ENCODE results near the gene PLEKHA1. TPM values are rescaled to one million over a fixed set of nuclear protein-coding genes. Genes with fewer than 3 reads are reported as not detected.
A peak's percentile ranks its signal among the peaks of the same experiment; 100 is the strongest.

PLEKHA1 gene
- total RNA-seq, 3 donors from 2014 or later, result 39.1 to 55.0 (median 41.2) TPM

DNA sequence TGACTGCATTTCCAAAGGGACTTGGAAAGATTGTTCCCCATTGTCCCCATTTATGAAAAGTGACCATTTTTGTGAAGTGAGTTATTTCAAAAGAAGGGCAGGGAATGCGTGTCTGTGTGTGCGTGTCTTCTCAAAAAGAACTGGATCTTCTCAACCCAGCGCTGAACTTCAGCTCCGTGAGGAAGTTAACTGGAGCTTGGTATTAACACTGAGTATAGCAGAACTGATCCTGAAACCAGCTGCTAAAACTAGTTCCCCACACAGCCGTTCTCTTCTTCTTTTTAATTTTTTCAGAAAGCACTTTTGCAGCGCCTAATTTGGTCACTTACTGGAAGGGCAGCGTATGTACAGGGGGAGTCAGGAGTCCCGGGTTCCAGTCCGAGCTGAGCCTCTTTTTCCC, 45.8 kb upstream of the PLEKHA1 start:
- Histone ChIP-seq H3K4me3 (no peak overlapping the region), H3K9me3 (no peaks in the 10 kb centered on the region), H3K36me3 (ENCODE audit: low read depth) (no peaks in the 10 kb centered on the region), H3K4me1 (ENCODE audit: low read depth) (no peaks in the 10 kb centered on the region)
- ATAC-seq (peak; percentile 23), DNase-seq (no peak)
- intact Hi-C loops (cut with DNase I, micrococcal nuclease), result no loop called here
- TF ChIP-seq CTCF (IDR thresholded peaks at IDR 0.05), result no peak

DNA sequence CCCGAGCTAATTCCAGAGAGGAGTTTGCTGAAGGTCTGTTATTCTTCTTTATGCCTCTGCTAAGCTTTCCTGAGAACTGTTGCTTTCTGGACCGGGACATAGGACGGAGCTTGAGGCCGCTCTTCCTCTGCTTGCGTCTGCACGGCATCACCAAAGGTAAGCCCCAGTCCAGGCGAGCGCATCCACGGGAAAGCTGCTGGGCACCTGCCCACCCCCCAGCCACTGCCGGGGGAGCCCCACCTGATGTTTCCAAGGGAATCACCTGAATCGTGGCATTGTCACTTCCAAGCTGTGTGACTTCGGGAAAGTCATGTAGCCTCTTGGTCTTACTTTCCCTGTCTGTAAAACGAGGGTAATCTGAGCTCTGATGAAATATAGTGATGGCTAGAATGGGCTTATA, 45.1 kb upstream of the PLEKHA1 start:
- DNase-seq, result no peak
- no peak for ATAC-seq
- intact Hi-C loops (cut with DNase I, micrococcal nuclease), result no loop called here
- Histone ChIP-seq H3K9me3 (no peaks in the 10 kb centered on the region), H3K4me3 (no peak overlapping the region), H3K4me1 (ENCODE audit: low read depth) (no peaks in the 10 kb centered on the region), H3K36me3 (ENCODE audit: low read depth) (no peaks in the 10 kb centered on the region)
- TF ChIP-seq CTCF (IDR thresholded peaks at IDR 0.05), result no peak

DNA sequence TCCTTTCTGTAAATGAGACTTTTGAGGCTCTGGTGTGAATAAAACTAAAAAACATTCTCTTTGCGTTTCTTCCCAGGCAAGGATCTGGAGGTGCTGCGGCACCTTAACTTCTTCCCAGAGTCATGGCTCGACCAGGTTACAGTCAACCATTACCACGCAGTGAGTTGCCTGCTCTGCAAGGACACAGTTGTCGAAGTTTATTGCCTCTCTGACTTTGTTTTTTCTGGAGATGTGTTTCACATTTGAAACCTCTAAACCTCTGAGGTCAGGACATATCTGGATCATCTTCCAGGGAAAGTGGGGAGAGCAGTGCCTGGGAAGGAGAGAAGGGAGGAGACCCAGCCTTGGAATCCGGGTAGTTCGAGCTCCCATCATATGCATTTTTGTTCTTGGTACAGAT, 43.4 kb upstream of the PLEKHA1 start:
- no peaks in the 10 kb centered on the region for H3K9me3 ChIP-seq
- no peak for DNase-seq
- intact Hi-C loops (cut with DNase I, micrococcal nuclease), result no loop called here

DNA sequence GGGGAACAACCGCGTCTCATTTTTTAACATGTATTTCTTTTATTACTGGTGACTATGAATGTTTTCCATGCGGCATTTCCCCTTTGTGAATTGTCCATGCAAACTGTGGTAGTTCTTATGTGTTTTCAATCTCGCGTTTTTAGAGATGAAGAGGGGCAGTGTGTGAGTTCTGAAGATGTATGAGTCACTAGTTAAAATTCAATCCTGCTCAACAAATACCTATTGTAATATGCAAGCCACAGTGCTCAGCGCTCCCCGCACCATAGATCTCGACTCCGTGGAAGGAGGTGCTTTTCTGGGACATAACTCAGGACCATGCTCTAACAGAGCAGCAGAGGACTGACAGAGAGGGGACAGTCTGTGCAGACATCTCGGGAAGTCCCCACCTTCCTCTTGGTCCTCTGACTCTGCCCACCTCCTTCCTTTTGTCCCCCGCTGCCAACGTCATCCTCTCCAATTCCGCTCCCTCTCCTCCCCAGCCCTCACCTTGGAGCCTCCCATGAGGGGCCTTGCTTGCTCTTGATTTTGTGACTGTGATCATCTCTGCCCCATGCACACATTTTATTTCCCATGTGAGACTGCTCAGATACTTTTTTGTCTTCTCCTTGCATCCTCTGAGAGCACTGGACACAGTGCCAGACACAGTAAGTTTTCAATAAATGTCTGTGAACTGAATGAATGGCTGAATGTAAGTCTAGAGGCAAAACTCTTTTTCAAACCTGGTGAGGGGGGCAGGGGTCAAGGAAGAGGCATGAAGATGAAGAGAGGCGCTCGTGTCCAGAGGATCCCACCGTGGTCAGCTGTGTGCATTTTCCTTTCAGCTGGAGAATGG, 42.7 kb upstream of the PLEKHA1 start:
- peak; percentile 84 for ATAC-seq
- intact Hi-C loops (cut with DNase I, micrococcal nuclease), result no loop called here
- Histone ChIP-seq H3K4me1 (ENCODE audit: low read depth) (no peaks in the 10 kb centered on the region), H3K4me3 (no peak overlapping the region), H3K9me3 (no peaks in the 10 kb centered on the region), H3K36me3 (ENCODE audit: low read depth) (no peaks in the 10 kb centered on the region)
- TF ChIP-seq CTCF (IDR thresholded peaks at IDR 0.05), result no peak
- DNase-seq, result no peak

More for the DNA sequence above, 43.4 kb upstream of the PLEKHA1 start:
- ATAC-seq, result peak; percentile 9
- TF ChIP-seq CTCF (IDR thresholded peaks at IDR 0.05), result no peak
- Histone ChIP-seq H3K4me3 (no peak overlapping the region), H3K4me1 (ENCODE audit: low read depth) (no peaks in the 10 kb centered on the region), H3K36me3 (ENCODE audit: low read depth) (no peaks in the 10 kb centered on the region)

DNA sequence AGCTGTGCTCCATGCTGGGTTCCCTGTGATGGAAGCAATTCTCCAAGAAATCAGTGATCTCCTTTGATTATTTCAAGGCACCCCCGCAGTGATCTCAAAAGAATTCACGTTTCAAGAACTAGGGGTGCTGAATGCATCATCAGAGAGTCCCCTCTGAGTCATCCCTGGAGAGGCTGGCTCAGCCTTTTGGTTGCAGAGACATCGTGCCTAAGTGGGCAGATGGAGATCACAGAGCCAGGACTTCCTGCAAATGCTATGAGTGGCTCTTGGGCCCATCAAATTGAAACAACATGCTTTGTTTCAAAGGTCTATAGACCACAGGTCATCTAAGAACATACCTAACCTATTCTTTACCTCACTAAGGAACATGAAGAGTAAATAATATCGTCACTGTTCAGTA, 41.5 kb upstream of the PLEKHA1 start:
- no peaks in the 10 kb centered on the region for H3K36me3 ChIP-seq (ENCODE audit: low read depth)
- intact Hi-C loops (cut with DNase I, micrococcal nuclease), result no loop called here
- ATAC-seq (no peak), DNase-seq (no peak)
- H3K4me1 ChIP-seq (ENCODE audit: low read depth), result peaks cover 2% of the 10 kb centered on the region
- H3K4me3 ChIP-seq, result no peak overlapping the region
- TF ChIP-seq CTCF (IDR thresholded peaks at IDR 0.05), result no peak
- no peaks in the 10 kb centered on the region for H3K9me3 ChIP-seq

Data from mucosa of descending colon (tissue), 3 donors.